HG02678 (cell line): ENCODE measurements around the gene MVK.

ENCODE experiments used
- ATAC-seq: cut with Tn5 transposase; IDR thresholded peaks from one replicate; pipeline ENCODE4 v1.9.1; 2021; ENCODE audit warnings: mild to moderate bottlenecking, moderate library complexity; ENCODE audit not compliant: unreplicated experiment

The MVK gene

DNA sequence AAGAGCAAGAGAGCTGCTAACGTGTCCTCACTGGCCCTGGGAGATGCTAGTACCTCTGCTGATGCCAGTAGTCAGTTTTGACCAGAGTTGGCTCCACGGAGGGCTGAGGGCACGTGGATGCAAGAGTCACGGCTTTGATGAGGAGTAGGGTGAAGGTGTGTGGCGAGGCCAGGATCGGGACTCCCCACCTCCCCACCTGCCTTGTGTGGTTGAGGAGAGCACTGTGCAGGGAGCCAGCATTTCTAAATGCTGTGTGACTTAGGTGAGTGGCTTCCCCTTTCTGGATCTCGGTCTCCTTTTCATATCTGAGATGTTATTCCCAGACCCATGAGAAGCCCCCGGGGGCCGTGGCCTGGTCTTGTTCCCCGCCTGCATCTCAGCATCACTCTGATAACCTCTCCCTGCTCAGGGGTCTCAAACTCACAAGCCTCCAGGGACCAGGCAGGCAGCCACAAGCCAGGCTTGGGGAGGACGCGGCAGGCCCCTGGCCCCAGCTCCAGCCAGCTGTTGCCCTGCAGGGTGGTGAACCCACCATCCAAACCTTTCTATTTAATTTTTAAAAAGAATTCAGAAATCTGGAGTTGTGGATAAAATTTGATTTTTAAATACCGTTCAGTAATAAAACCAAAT, 32.1 kb downstream of the MVK start:
- no peak for ATAC-seq

DNA sequence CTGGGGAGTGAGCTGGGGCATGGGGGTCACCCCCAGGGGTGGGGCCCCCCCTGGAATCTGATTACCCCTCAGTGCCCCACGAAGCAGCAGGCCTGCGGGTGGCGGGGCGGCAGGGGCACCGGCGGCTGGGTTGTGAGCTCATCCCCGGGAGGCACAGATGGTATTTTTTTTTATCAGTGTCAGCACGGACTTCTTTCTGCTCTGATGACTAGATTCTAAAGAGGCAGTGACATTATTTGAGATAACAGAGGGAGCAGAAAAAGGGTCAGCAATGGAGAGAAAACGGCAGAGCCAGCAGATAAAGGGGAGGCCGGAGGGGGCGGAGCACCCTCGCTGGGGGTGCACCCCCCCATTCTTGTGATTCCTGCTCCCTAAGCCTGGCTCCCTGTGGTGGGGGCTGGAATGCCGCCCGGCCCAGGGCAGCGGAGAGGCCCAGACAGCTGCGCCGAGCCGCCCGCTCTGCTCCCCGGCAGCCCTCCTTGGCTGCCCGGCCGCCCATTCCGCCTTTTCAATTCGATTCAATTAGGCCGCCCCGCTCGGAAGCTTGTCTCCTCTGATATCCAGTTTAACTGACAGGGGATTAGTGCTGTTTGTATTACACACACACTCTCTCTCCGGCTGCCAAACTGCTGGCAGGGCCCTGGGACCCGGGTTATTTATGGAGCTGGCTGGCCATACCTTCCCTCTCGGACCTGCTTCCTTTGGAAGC, 32.9 kb downstream of the MVK start:
- ATAC-seq = no peak

DNA sequence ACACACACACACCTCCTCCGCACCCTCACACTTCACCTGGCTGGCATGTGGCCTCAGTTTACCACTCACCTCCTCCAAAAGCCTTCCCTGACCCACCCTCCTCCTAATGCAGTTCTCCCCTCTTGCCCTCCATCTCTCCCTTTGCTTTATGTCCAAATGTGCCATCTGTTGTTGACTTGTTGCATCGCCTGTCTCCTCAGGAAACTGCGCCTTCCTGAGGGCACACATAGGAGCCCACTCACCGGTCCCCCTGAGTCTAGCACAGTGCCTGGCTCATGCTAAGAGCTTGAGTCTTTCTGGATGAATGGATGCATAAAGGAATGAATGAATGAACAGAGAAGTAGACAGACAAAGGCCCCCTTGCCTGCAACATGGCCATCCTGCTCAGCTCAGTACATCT, 34.0 kb downstream of the MVK start:
- ATAC-seq = no peak

DNA sequence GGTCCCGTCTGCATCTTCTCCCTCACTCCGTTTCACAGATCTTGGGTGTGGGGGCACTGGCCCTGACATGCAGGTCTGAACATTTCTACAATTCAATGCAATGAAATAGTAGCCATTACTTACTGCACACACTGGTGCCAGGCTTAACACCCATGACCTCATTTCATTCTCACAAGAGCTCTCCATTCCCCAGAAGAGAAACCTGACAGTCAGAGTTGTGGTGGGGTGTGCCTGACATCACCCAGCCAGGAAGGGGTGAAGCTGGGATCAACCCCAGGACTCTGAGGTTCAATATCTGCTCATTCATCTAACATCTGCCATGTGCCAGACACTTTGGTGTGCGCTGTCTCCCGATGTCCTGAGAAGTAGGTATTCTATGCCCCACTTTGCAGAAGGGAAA, 34.7 kb downstream of the MVK start:
- ATAC-seq = no peak

DNA sequence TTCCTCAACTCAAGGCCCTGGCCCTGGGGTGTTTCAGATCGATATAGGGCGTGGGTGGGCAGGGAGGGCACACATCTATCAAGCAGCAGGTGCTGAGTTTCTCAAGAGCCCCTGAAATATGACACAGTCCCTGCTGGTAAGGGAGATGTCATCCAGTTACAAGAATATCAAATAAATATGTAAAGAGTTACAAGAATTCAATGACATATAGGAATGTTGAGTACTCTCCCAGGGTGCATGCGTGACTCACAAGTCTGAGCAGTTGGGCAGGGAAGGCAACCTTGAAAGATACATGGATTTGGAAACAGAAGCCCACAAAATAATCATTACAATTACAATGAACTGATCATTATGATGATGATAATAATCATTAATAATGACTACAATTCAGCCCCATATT, 35.2 kb downstream of the MVK start:
- ATAC-seq = no peak

DNA sequence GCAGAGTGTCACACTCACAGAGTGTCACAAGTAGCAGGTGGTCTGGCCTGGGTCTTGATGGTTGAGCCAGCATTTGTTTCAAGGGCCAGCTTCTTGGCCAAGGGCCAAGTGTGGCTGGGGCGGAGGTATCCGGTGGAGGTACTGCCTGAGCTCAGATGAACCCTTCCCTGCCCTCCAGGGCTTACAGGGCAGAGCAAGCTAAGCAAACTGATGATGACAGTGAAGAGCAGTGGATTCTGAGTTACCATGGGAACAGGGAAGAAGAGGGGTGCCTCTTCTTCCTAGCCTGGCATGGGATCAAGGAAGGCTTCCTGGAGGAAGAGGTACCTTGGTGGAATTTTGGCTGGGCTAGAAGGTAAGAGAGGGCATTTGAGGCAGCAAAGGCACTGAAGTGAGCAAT, 35.7 kb downstream of the MVK start:
- ATAC-seq = no peak

DNA sequence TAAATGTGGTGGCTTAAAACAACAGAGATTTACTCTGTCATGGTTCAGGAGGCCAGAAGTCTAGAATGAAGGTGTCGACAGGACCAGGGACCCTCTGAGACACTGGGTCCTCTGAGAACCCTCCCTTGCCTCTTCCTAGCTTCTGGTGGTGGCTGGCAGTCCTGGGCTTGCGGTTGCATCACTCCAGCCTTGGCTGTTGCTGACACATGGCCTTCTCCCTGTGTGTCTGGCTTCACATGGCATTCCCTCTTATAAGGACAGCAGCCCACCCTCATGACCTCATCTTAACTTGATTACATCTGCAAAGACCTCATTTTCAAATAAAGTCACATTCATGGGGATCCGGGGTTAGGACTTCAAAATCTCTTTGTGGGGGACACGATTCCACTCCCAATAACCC, 36.9 kb downstream of the MVK start:
- no peak for ATAC-seq

DNA sequence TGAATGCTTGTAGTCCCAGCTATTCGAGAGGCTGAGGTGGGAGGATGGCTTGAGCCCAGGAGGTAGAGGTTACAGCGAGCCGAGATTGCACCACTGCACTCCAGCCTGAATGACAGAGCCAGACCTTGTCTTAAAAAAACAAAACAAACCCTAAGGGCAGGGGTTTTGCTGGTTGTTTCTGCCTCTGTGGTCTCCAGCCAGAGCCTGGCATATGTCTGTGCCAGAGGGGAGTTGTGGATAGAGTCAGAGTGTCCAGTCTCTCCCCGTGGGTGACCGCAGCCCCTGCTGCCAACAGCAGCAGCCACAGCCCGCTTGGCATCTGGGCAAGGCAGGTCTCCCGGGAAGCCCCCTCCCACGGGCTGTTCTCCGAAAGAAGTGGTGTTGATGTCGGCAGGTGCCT, 37.6 kb downstream of the MVK start:
- ATAC-seq = no peak

DNA sequence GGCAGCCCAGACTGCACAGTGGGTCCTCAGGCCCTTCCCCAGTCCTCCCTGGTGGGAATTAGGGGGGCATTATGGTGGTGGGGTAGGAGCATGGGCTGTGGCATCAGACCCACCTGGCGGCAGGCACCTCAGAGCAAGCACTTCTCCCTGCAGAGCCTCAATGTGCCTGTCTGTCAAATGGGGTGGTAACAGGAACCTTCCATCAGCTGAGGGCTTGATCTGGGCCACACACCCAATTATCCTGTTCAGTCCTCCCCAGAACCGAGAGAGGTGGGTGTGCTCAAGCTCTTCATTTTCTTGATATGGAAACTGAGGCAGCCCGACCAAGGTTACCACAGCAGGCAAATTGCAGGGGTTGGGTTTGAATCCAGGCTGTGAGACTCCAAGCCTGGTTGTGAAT, 38.4 kb downstream of the MVK start:
- no peak for ATAC-seq

DNA sequence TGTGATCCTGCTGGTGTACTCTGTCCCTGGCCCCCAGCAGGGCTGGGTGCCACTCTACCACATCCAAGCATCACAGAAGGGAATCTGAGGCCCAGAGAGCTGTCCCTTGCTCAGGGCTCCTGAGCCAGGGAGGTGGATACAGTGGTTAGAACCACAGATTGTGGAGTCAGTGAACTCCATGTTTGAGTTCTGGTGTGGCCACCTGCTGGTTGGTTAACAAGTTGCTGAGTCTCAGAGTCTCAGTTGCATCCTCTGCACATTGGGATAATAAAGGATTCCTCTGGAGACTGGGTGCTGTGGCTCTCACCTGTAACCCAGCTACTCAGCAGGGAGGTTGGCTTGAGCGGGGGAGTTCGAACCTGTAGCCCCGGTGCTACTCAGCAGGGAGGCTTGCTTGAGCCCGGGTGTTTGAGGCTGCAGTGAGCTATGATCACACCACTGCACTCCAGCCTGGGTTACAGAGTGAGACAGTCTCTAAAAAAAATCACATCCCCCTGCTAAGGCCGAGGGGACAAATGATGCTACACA, 39.4 kb downstream of the MVK start:
- ATAC-seq = no peak

DNA sequence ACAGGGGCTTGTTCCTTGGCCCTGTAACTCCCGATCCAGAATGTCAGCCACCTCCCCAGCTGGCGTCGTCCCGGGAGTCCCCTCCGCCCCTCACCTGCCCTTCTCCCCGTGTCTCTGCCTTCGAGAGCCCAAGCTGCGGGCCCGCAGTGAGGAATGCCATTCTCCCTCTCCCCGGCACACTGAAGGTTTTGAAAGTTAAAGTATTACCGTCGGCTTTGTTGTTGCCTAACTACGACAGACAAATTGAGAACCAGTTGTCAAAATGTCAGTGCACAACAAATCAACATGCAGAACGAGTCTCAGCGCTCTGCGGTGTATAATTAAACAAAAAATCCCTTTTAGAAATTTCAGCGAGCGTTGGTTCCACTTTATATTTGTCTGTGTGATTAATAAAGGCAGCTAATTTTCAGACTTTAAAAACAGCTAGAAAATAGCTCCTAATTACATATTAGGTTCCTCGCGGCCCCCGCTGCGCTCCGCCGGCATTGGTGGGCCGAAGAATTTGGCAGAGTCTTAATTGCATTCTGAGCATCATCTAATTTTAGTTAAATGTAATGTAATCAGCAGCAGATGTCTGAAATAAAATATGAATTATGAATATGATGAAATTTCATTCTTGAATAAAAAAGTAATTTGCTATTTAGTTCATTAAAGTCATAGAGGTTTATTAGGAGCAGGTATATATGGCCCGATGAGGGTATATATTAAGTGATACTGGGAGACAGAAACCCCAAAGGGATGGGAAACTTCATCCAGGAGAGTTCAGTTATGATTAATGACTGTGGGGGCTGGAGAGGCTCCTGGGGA, 40.3 kb downstream of the MVK start:
- no peak for ATAC-seq

DNA sequence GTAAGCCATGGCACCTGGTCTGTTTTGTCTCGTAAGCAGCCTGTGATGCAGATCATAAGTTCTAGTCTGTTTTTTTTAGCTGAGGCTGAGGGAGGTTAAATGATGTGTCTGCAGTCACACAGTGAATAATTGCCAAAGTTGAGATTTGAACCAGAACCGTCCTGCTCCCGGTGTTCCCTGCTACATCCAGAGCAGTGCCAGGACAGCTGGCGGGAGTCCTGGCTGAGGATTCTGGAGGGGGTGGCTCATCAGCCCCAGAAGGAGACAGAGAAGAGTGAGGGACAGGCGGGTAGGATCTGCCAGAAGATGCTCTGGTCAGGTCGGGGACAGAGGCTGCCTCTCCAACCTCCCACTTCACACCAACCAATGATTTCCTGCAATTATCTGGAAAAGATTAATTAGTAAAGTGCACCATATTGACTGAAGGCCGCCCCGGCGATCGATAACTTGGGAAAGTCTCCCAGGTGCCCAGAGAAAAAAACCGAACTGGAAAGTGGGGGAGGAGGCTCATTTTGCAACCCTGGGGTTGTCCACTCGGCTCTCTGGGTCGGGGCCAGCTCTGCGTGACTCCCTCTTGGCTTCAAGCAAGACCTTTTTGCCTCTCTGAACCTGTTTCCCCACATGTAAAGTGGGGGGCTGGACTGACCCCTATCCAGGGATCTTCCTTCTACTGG, 42.1 kb downstream of the MVK start:
- no peak for ATAC-seq

DNA sequence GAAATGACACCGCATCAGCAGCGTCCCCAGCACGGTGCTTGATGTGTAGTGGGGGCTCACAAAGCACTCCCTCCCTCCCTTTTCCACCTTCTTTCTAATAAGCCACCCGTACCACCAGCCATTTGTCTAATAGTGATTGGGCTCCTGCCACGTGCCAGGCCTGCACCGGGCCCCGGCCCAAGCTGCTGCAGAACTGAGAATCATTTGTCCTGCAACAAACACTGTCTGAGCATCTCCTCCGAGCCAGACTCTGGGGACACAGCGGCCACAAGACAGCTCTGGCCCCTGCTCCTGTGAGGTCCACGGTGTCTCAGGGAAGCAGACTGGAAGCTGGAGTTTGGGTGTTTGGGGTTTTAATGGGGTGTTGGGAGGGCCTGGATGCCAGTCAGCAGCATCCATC, 43.9 kb downstream of the MVK start:
- ATAC-seq = no peak

DNA sequence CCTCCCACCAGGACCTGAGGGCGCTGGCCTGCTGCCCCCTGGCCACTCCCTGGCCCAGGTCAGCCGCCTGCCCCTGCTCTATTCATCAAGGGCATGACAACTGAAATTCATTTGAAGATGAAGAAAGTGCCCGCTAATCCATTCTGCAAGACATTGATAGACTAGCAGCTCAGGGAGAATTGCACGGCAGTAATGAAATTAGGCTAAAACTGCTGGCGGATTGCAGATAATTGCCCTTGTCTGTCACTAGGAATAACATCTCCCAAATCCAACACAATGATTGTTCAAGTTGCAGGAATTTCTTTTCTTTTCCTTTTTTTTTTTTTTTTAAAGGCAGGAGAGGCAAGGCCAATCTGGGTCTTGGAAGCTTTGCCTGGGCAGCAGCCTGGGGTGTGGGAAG, 44.5 kb downstream of the MVK start:
- ATAC-seq = no peak

DNA sequence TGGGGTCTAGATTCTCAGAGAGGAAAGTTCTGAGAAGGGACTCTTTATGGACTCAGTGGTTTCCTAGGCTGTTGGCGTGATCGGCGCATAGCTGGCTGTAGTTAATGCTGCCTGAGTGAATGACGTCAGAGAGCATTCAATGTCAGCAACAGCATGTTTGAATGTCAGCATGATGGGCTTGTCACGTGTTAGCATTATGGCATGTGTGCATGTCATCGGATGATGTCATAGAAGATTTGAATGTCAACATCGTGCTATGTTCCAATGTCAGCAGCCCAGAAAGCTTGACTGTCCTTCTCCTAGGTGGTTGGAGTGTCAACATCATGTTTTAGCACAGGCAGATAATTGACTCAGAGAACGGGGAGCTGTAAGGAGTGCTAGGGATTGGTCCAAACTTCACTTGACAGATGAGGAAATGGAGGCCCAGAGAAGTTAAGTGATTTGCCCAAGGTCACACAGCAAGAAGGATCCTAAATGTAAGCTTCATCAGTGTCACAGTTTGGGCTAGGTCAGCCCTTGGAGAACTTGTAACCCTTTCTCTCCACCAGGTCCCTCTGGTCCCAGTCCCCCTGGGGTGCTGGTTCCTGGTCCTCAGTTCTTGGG, 45.5 kb downstream of the MVK start:
- no peak for ATAC-seq

DNA sequence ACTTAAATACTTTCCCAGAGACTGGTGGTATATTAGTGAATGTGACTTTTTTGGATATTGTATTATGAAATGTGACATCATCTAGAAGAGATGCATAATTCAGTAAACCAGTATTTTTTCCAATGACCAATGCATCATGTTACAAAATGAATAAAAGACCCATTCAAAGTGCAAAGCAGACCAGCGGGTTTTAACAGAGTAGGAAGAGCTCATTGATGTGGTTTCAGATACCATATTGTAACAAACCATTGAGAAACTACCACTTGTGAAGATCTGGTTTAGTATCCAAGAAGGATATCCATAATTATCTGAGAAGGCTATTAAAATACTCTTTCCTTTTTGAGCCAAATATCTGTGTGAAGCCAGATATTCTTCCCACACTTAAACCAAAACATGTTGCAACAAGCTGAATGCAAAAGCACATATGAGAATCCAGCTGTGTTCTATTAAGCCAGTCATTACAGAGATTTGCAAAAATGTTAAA, 47.7 kb downstream of the MVK start:
- no peak for ATAC-seq

DNA sequence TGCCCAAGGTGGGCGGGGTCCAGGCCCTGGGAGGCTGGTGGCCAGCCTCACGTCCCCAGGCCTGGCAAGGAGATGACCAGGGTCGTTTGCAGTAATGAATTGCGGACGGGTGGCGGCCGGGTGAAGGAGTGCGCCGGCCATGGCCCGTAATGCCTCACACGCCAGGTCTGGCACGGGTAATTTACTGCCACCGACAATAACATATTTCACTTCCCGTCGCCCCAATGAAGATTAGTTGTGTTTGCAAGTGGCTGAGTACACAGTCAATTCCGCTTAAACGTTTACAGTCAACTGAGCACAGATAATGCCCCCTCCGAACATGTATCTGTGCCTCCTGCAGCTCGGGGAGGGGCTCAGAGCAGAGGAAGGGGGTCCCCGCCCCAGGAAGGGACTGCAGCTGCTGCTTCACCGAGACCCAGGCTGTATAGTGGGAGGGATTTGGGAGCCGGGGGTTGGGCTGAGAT, 48.3 kb downstream of the MVK start:
- ATAC-seq = no peak

DNA sequence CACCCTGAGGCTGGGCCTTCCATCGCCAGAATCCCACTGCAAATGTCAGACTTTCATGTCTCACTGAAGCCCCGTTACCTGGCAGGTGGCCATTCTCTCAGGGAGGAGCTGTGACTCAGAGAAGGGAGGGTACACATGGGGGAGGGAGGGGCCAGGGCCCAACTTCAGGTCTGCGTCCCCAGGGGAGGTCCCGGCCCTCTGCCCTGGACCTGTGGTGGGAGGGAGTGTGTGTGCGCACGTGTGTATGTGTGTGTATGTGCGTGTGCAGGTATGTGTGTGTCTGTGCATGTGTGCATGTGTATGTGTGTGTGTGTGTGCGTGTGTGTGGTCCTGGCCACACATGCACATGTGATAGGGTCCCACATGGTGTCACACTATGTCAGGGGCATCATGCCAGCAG, 50.9 kb downstream of the MVK start:
- ATAC-seq = no peak

DNA sequence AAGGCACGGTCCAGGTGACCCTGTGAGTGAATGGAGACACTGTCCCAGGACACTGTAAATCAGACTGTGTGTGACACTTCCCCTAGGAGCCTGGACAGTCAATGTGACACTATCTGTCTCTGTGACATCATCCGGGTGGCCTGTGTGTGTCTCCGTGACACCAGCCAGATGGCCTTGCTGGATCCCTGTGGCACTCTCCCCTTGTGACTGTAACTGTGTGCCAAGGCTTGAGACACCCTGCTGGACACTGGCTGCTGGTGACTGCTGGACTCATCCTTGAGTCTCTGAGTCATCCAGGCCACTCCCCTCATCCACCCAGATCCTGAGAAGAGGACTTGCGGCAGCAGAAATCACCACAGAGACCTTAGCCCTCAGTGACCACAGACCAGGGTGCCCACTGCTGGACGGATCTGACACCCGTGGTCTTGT, 51.6 kb downstream of the MVK start:
- ATAC-seq = no peak

DNA sequence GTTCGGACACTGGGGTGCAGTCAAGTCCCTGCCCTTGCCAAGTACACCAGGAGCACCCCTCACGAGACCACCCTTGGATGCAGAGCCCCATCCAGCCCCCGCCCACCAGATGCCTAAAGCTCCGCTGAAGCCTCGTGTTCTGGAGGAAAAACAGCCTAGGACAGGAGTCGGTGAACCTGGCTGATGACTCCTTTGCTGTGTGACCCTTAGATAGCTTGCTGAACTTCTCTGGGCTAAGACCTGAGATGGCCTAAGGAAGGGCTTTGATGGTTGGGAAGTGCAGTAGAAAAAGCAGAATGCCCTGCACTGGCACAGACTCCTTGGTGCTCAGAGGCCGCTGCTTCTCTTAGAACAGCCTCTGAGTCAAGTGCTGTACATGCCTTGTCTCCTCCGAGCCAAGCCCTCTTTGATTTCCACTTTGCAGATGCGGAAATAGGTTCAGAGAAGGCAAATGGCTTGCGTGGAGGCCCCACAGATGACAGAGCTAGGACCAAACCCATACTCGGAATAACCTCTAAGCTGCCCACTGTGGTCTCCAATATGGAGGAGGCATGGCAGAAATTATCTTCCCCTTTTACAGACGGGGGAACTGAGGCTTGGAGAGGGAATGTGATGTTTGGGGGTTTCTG, 52.3 kb downstream of the MVK start:
- no peak for ATAC-seq
